Prostate gland (tissue), 2 donors: ENCODE data around the gene CTTN. TPM values are rescaled to one million over a fixed set of nuclear protein-coding genes. Genes with fewer than 3 reads are reported as not detected.
A peak's percentile ranks its signal among the peaks of the same experiment; 100 is the strongest.

Experiments
- DNase-seq: peaks from one replicate; pipeline ENCODE4 v3.0.0-alpha.2; 2019; ENCODE audit warnings: low spot score
- H3K27ac ChIP-seq, 2 donors: fragments of 200-600 bp; sonication (generic); 2 replicates each; pipeline ENCODE4 v1.5.1; 2017 to 2019
- H3K27me3 ChIP-seq: fragments of 200-600 bp; sonication (generic); replicated peaks from 2 replicates; pipeline ENCODE4 v1.5.1; 2019; ENCODE audit not compliant: insufficient read depth
- H3K36me3 ChIP-seq, 2 donors: fragments of 200-600 bp; sonication (generic); 1 replicate in 1 of 2; 2 replicates in 1 of 2; pipeline versions ENCODE4 v1.5.1 to v1.8.1; 2017 to 2019
- H3K4me1 ChIP-seq: fragments of 200-600 bp; sonication (generic); replicated peaks from 2 replicates; pipeline ENCODE4 v1.5.1; 2019
- H3K4me3 ChIP-seq, 2 donors: fragments of 200-600 bp; sonication (generic); 2 replicates each; pipeline ENCODE4 v1.5.1; 2017 to 2019
- H3K9me3 ChIP-seq: fragments of 200-600 bp; sonication (generic); 2 replicates; pipeline ENCODE4 v1.5.1; 2017
- CTCF ChIP-seq, 4 experiments: fragments of 200-600 bp in 2 of 4; fragments of 450-650 bp in 2 of 4; sonication (generic) in 2 of 4; IDR thresholded peaks; 1 replicate in 3 of 4; 2 replicates in 1 of 4; pipeline ENCODE4 v1.5.1; 2016 to 2019; ENCODE audit warnings: antibody characterized with exemption in 4 of 4, mild to moderate bottlenecking in 2 of 4, moderate library complexity in 2 of 4
- POLR2A ChIP-seq: fragments of 450-650 bp; IDR thresholded peaks from one replicate; pipeline ENCODE4 v1.6.1; 2016; ENCODE audit warnings: antibody characterized with exemption, mild to moderate bottlenecking
- POLR2AphosphoS5 ChIP-seq: sonication (generic); formaldehyde crosslinking; IDR thresholded peaks from one replicate; pipeline ENCODE4 v1.6.1; 2017; ENCODE audit warnings: antibody characterized with exemption
- WGBS: methylation state at CpG from one replicate; pipeline ENCODE4 v1.1.5; 2018; 5-methylcytosine and 5-hydroxymethylcytosine counted together
- intact Hi-C: fragments of 100-400 bp; cut with DNase I; formaldehyde crosslinking; loops from one replicate; pipeline ENCODE4 v1.14.2; 2022
- total RNA-seq, 2 donors: library from RNA; depleted of rRNA; stranded (reverse); fragments of >200 nt; gene quantifications; one replicate each; pipeline ENCODE4 v1.1.0, GENCODE V29; 2016

CTTN gene
- total RNA-seq = 100 to 1,000 TPM; 208 to 348 TPM

GRCh38 chr11:70397983-70398833, at the start of gene CTTN:
Gene CTTN (plus strand): TSS chr11:70398529. CDS start chr11:70407298, 8,769 bp downstream.
- Histone ChIP-seq H3K27me3 (no peaks in the 10 kb centered on the region), H3K9me3 (no peaks in the 10 kb centered on the region), H3K36me3 (no peaks in the 10 kb centered on the region), H3K4me1 (no peaks in the 10 kb centered on the region), H3K27ac (peak within 1 kb of the TSS; percentile 83 to 84), H3K4me3 (peak within 1 kb of the TSS; percentile 77 to 91)
- WGBS = under 1% methylated on average over 57 of the region's 93 CpGs
- TF ChIP-seq POLR2A (peak; percentile 90), POLR2AphosphoS5 (peak; percentile 29), CTCF (IDR thresholded peaks at IDR 0.05) (no peak)
- peak; percentile 64 for DNase-seq
- intact Hi-C loops = loop anchor here (5.0 to 10.0 kb wide), 3 partner anchors 73 to 193 kb away; partner anchors contain the start of genes FADD and PPFIA1

GRCh38 chr11:70348608-70349007, 49.7 kb upstream of the CTTN start:
- intact Hi-C loops = no loop called here
- Histone ChIP-seq H3K4me1 (no peaks in the 10 kb centered on the region), H3K27ac (no peak overlapping the region), H3K27me3 (no peaks in the 10 kb centered on the region), H3K4me3 (no peak overlapping the region), H3K9me3 (no peaks in the 10 kb centered on the region), H3K36me3 (peaks cover 4 to 7% of the 10 kb centered on the region in 2 donors)
- no peak for DNase-seq
- TF ChIP-seq POLR2A = no peak
- no peak for TF ChIP-seq POLR2AphosphoS5
- no peak for TF ChIP-seq CTCF (IDR thresholded peaks at IDR 0.05)
- WGBS = 82% methylated on average over 1 of the region's 1 CpG

DNA sequence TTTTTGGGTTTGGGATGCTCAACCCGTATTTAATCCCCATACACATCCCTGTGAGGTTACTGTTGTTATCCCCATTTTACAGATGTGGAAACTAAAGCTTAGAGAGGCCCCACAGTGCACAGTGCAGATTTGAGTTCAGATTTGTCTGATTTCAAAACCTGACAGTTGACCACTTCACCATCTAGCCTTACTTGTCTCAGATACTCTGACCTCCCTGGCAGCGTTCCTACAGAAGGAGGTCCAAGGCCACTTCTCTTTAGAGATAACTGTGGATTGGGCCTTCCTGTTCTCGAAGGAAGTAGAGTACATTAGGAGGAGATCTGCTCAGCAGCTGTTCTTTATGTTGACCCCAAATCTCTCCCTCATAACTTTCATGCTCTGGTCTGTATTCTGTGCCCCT, 46.7 kb upstream of the CTTN start:
- H3K4me1 ChIP-seq = no peaks in the 10 kb centered on the region
- no peak for TF ChIP-seq POLR2AphosphoS5
- no peak for TF ChIP-seq CTCF (IDR thresholded peaks at IDR 0.05)
- no peak for TF ChIP-seq POLR2A
- no peaks in the 10 kb centered on the region for H3K27me3 ChIP-seq
- no peak for DNase-seq
- WGBS = 92% methylated on average over 3 of the region's 3 CpGs
- no peaks in the 10 kb centered on the region for H3K9me3 ChIP-seq
- intact Hi-C loops = no loop called here
- H3K36me3 ChIP-seq = peaks cover 0 to 10% of the 10 kb centered on the region in 2 donors
- no peak overlapping the region for H3K27ac ChIP-seq
- no peak overlapping the region for H3K4me3 ChIP-seq

GRCh38 chr11:70352100-70352499, 46.2 kb upstream of the CTTN start:
- TF ChIP-seq POLR2A (no peak), POLR2AphosphoS5 (no peak), CTCF (IDR thresholded peaks at IDR 0.05) (no peak)
- Histone ChIP-seq H3K9me3 (no peaks in the 10 kb centered on the region), H3K4me1 (no peaks in the 10 kb centered on the region), H3K27me3 (no peaks in the 10 kb centered on the region), H3K4me3 (no peak overlapping the region), H3K27ac (no peak overlapping the region), H3K36me3 (peaks cover 3 to 10% of the 10 kb centered on the region in 2 donors)
- intact Hi-C loops = no loop called here
- 89% methylated on average over 1 of the region's 1 CpG for WGBS
- DNase-seq = no peak

GRCh38 chr11:70352601-70353000, 45.7 kb upstream of the CTTN start:
- Histone ChIP-seq H3K4me1 (no peaks in the 10 kb centered on the region), H3K36me3 (peaks cover 4 to 10% of the 10 kb centered on the region in 2 donors), H3K27me3 (no peaks in the 10 kb centered on the region), H3K27ac (no peak overlapping the region), H3K4me3 (no peak overlapping the region), H3K9me3 (no peaks in the 10 kb centered on the region)
- no peak for DNase-seq
- intact Hi-C loops = no loop called here
- 59% methylated on average over 18 of the region's 19 CpGs for WGBS
- TF ChIP-seq POLR2A = no peak
- no peak for TF ChIP-seq POLR2AphosphoS5
- no peak for TF ChIP-seq CTCF (IDR thresholded peaks at IDR 0.05)
